Activated CD8-positive, alpha-beta T cell treated with anti-CD3 and anti-CD28 coated beads for 36 hours (primary cell): ENCODE results near the gene UBE2Q2. TPM values are rescaled to one million over a fixed set of nuclear protein-coding genes. Genes with fewer than 3 reads are reported as not detected.
"Not testable (repeated sequence)": the region's sequence is repeated elsewhere in the genome, so short reads cannot be mapped to it uniquely, and the experiment has no call there.

Source experiments
- ATAC-seq: fragments of 200-7000 bp; cut with Tn5 transposase; one replicate; pipeline ENCODE4 v1.10.0; 2021; ENCODE audit warnings: mild to moderate bottlenecking, moderate library complexity
- CTCF ChIA-PET: fragments of 350-600 bp; sonication (Branson Sonifier 250); formaldehyde crosslinking; loops from one replicate; lab custom pipeline; 2021; ENCODE audit warnings: antibody characterized with exemption; lab: Charles Lee
- POLR2A ChIA-PET: fragments of 350-600 bp; sonication (Branson Sonifier 250); formaldehyde crosslinking; loops from one replicate; lab custom pipeline; 2021; ENCODE audit warnings: antibody characterized with exemption; lab: Charles Lee
- DNase-seq: peaks from one replicate; pipeline ENCODE4 v3.0.0-alpha.2; 2020
- H3K27ac Mint-ChIP-seq: one replicate; pipeline ENCODE4 v1.8.0; 2021; ENCODE audit warnings: mild to moderate bottlenecking, mixed read lengths
- H3K27me3 Mint-ChIP-seq: one replicate; pipeline ENCODE4 v1.8.0; 2021; ENCODE audit warnings: mixed read lengths
- H3K36me3 Mint-ChIP-seq: one replicate; pipeline ENCODE4 v1.8.0; 2021; ENCODE audit warnings: low read depth, mixed read lengths
- H3K4me1 Mint-ChIP-seq: one replicate; pipeline ENCODE4 v1.8.0; 2021; ENCODE audit warnings: low read depth, mixed read lengths
- H3K4me3 Mint-ChIP-seq: one replicate; pipeline ENCODE4 v1.8.0; 2021; ENCODE audit warnings: mild to moderate bottlenecking, moderate library complexity, mixed read lengths
- H3K9me3 Mint-ChIP-seq: one replicate; pipeline ENCODE4 v1.8.0; 2021; ENCODE audit warnings: mixed read lengths
- intact Hi-C: fragments of 100-400 bp; cut with micrococcal nuclease; formaldehyde crosslinking; loops from one replicate; pipeline ENCODE4 v1.10.0; 2022
- total RNA-seq, 2 experiments: library from RNA; stranded (reverse); gene quantifications; one replicate each; pipeline ENCODE4 v1.2.3, GENCODE V29; 2021
- TF ChIP-seq, protein P1 (sequence below): fragments of 200-600 bp; IDR thresholded peaks from one replicate; pipeline ENCODE4 v1.8.0; 2022; ENCODE audit warnings: antibody characterized with exemption, mild to moderate bottlenecking

UBE2Q2 gene
- total RNA-seq, 2 experiments from 2014 or later: 19.4 to 20.0 TPM

DNA sequence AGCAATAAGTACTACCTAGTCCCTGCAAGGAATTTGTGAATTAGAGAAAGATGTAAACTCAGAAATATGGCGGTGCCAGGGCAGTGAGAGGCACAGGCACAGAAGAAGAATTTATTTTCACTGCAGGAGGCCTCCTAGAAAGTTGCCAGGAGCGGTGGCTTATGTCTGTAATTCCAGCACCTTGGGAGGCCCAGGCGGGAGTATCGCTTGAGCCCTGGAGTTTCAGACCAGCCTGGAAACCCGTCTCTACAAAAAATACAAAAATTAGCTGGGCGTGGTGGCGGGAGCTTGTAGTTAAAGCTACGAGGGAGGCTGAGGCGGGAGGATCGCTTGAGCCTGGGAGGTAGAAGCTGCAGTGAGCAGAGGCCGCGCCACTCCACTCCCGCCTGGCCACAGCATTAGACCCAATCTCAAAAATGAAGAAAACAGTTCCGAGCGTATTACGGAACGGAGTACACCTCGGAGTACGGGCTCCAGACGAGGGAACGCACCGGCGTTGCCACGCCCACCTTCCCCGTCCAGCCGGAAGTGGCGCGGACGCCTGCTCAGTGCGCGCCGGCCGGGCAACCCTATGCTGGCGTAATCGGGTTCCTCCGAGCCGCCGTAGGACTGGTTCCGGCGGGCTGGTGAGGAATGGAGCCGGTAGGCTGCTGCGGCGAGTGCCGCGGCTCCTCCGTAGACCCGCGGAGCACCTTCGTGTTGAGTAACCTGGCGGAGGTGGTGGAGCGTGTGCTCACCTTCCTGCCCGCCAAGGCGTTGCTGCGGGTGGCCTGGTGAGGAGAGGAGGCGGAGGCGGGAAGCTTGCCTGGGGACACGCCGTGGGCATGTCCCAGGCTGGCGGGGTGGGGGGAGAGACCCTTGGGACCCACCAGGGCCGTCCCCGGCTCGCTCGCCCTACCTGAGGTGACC lies 60.3 kb downstream of the UBE2Q2 start, which contains the start of gene FBXO22:
FBXO22 (plus strand) TSS at position 548 of the 909 bp plus-strand sequence; CDS start at position 634, 86 bp downstream.
- Mint-ChIP-seq H3K36me3 (peaks cover 21% of the 10 kb centered on the region), H3K4me1 (peaks cover 39% of the 10 kb centered on the region), H3K4me3 (peak within 1 kb of the TSS; percentile 92), H3K27ac (peak within 1 kb of the TSS; percentile 91), H3K9me3 (no peaks in the 10 kb centered on the region), H3K27me3 (no peaks in the 10 kb centered on the region)
- DNase-seq (peak; percentile 95), ATAC-seq (peak; percentile 98)
- TF ChIP-seq, protein P1, sequence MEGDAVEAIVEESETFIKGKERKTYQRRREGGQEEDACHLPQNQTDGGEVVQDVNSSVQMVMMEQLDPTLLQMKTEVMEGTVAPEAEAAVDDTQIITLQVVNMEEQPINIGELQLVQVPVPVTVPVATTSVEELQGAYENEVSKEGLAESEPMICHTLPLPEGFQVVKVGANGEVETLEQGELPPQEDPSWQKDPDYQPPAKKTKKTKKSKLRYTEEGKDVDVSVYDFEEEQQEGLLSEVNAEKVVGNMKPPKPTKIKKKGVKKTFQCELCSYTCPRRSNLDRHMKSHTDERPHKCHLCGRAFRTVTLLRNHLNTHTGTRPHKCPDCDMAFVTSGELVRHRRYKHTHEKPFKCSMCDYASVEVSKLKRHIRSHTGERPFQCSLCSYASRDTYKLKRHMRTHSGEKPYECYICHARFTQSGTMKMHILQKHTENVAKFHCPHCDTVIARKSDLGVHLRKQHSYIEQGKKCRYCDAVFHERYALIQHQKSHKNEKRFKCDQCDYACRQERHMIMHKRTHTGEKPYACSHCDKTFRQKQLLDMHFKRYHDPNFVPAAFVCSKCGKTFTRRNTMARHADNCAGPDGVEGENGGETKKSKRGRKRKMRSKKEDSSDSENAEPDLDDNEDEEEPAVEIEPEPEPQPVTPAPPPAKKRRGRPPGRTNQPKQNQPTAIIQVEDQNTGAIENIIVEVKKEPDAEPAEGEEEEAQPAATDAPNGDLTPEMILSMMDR: no peak
- intact Hi-C loops: no loop called here
- ChIA-PET POLR2A (interaction anchor here (1.0 to 1.9 kb wide), 8 partner anchors 12 to 60 kb away, joined by 3 to 6 read pairs (median 4); partner anchors contain the start of gene UBE2Q2), CTCF (interaction anchor here (0.8 to 1.2 kb wide), 2 partner anchors 10 to 17 kb away, joined by 3 to 6 read pairs; no protein-coding TSS in a partner anchor)

DNA sequence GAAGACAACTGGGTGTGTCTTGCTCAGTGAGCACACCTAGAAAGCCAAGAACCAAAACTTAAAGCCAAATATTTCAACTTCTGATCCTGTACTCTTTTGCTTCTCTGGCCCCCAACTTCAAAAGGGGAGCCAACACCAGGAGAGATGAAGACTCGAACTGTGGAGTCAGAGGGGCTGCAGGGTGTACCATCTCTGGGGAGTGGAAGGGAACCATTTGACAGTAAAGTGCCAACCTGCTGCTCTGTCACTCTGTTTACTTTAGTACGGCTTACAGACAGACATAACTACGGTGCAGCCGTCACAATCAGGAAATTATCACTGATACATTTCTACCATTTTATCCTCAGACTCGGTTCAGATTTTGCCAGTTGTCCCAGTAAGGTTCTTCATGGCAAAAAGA lies 62.0 kb downstream of the UBE2Q2 start:
- intact Hi-C loops: no loop called here
- ATAC-seq (no peak), DNase-seq (no peak)
- TF ChIP-seq, protein P1: no peak
- Mint-ChIP-seq H3K9me3 (peaks cover under 1% of the 10 kb centered on the region), H3K27me3 (no peaks in the 10 kb centered on the region), H3K4me1 (peaks cover 53% of the 10 kb centered on the region), H3K4me3 (peak overlapping the region; percentile 92), H3K36me3 (peaks cover 34% of the 10 kb centered on the region), H3K27ac (peak overlapping the region; percentile 13)
- POLR2A ChIA-PET: interaction anchor here (1.3 kb wide), 1 partner anchor 18 kb away, joined by 3 read pairs; no protein-coding TSS in a partner anchor
- CTCF ChIA-PET: no interaction called here

DNA sequence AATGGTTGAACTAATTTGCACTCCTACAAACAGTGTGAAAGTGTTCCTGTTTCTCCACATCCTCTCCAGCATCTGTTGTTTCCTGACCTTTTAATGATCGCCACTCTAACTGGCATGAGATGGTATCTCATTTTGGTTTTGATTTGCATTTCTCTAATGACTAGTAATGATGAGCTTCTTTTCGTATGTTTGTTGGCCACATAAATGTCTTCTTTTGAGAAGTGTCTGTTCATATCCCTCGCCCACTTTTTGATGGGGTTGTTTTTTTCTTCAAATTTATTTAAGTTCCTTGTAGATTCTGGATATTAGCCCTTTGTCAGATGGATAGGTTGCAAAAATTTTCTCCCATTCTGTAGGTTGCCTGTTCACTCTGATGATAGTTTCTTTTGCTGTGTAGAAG lies 67.1 kb downstream of the UBE2Q2 start:
- H3K27me3 Mint-ChIP-seq, CTCF ChIA-PET, ATAC-seq, H3K9me3 Mint-ChIP-seq, H3K27ac Mint-ChIP-seq, intact Hi-C loops, DNase-seq, H3K4me3 Mint-ChIP-seq, POLR2A ChIA-PET: not testable (repeated sequence)
- H3K4me1 Mint-ChIP-seq: peaks cover 37% of the 10 kb centered on the region
- peaks cover 62% of the 10 kb centered on the region for H3K36me3 Mint-ChIP-seq

DNA sequence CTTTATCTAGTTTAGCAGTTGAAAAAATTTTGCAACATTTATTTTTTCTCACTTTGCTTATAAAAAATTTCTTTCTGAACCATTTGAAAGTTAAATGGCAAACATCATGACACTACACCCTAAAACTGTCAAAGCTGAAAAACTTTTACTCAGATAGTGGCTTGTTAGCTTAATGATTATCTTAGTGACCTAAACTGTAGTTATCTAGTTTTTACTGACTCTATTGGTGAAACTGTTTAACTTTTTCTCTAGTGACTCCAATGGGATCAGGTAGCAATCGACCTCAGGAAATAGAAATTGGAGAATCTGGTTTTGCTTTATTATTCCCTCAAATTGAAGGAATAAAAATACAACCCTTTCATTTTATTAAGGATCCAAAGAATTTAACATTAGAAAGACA lies 73.7 kb downstream of the UBE2Q2 start:
- TF ChIP-seq, protein P1: no peak
- H3K27me3 Mint-ChIP-seq: no peaks in the 10 kb centered on the region
- no peak for ATAC-seq
- CTCF ChIA-PET: no interaction called here
- H3K36me3 Mint-ChIP-seq: peaks cover 47% of the 10 kb centered on the region
- POLR2A ChIA-PET: no interaction called here
- DNase-seq: no peak
- H3K27ac Mint-ChIP-seq: no peak overlapping the region
- intact Hi-C loops: no loop called here
- no peaks in the 10 kb centered on the region for H3K9me3 Mint-ChIP-seq
- H3K4me1 Mint-ChIP-seq: peaks cover 3% of the 10 kb centered on the region
- no peak overlapping the region for H3K4me3 Mint-ChIP-seq

DNA sequence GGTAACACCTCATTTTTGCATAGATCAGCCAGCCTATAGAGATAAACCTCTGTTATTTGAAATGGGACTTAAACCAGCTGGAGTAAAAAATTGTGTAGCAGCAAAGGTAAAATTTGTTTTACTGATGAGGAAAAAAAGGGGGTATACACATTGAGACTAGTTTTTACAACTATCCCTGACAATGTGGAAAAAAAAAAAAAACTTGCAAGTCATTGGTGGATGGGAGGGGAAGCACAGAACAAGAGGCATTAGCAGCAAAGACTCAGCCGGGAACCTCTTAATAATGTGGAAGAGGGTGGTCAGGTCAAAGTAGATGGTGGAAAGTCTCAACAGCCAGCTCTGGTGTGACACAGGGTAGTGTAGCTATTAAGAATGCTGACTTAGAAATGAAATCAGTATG lies 74.9 kb downstream of the UBE2Q2 start:
- TF ChIP-seq, protein P1: no peak

More for the DNA sequence above, 74.9 kb downstream of the UBE2Q2 start:
- no peak for ATAC-seq
- Mint-ChIP-seq H3K4me3 (no peak overlapping the region), H3K27ac (no peak overlapping the region), H3K27me3 (no peaks in the 10 kb centered on the region), H3K4me1 (peaks cover 7% of the 10 kb centered on the region), H3K36me3 (peaks cover 35% of the 10 kb centered on the region), H3K9me3 (no peaks in the 10 kb centered on the region)
- ChIA-PET POLR2A (no interaction called here), CTCF (no interaction called here)
- DNase-seq: no peak
- intact Hi-C loops: no loop called here
